ENCODE results near the gene LIN28B. TPM values are rescaled to one million over a fixed set of nuclear protein-coding genes. Genes with fewer than 3 reads are reported as not detected.

The LIN28B gene
- total and polyA plus RNA-seq, 10 donors: not detected

DNA sequence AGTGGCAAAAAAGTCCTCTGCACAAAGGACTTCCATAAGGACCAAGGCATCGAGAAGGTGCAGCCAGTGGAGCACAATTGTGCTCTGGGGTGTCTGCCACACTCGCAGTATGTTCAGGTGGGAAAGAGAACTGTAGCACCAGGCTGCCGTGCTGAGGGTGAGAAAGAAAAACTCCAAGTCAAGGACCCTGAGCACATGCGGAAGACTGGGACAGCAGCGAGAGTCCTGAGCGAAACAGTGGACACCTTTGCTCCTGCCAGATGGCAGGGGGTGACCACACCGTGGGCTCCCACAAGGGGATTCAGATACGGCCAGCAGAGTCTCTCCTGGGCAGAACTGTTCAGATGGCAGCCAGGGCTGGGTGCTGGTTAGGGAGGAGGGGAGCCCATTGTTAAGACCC, 149.4 kb downstream of the LIN28B start:
- intact Hi-C loops (cut with DNase I; ENCODE audit: low total_unique reads): no loop called here
- DNase-seq: no peak
- Histone ChIP-seq H3K9me3 (no peaks in the 10 kb centered on the region), H3K36me3 (no peaks in the 10 kb centered on the region), H3K4me3 (no peak overlapping the region), H3K4me1 (no peaks in the 10 kb centered on the region), H3K27ac (no peak overlapping the region), H3K27me3 (replicated peaks in 1 of 7) (peaks cover 0 to 12% (median 0%) of the 10 kb centered on the region in 7 donors)
- 84 to 95% (median 92%) methylated on average over 8 of the region's 8 CpGs for WGBS, 5 donors
- TF ChIP-seq POLR2AphosphoS5 (IDR thresholded peaks at IDR 0.05): no peak
- no peak for TF ChIP-seq CTCF (IDR thresholded peaks at IDR 0.05 in 8 of 11, conservative IDR thresholded peaks at IDR 0.05 in 3 of 11)
- TF ChIP-seq POLR2A (IDR thresholded peaks at IDR 0.05): no peak

DNA sequence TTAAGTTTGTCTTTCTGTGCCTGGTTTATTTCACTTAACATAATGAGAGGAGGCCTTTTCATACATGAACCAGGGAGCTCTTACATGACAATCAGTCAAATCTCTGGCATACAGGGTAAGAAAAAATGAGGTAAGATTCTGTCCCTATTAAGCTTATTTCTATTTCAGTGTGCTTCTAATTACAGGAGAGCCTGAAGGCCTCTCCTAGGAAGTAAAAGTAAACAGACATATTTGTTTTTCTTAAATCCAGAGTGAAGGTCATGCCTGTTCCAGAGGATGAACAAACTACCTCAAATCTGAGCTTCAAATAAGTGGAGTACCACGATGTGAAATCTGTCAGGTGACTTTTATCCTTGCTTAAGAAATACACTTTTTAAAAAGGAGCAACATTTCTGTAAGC, 150.3 kb downstream of the LIN28B start:
- peaks cover 0 to 12% (median 0%) of the 10 kb centered on the region in 7 donors for H3K27me3 ChIP-seq (replicated peaks in 1 of 7)
- H3K4me3 ChIP-seq: no peak overlapping the region
- H3K36me3 ChIP-seq: no peaks in the 10 kb centered on the region
- no peaks in the 10 kb centered on the region for H3K4me1 ChIP-seq
- intact Hi-C loops (cut with DNase I; ENCODE audit: low total_unique reads): no loop called here
- H3K27ac ChIP-seq: no peak overlapping the region
- TF ChIP-seq POLR2A (IDR thresholded peaks at IDR 0.05) (no peak), POLR2AphosphoS5 (IDR thresholded peaks at IDR 0.05) (no peak), CTCF (IDR thresholded peaks at IDR 0.05 in 8 of 11, conservative IDR thresholded peaks at IDR 0.05 in 3 of 11) (no peak)
- no peak for DNase-seq
- H3K9me3 ChIP-seq: no peaks in the 10 kb centered on the region
- WGBS, 5 donors: 60 to 85% (median 63%) methylated on average over 1 of the region's 1 CpG

GRCh38 chr6:105108631-105109262, 151.8 kb downstream of the LIN28B start:
- Histone ChIP-seq H3K27me3 (replicated peaks in 1 of 7) (peaks cover 0 to 12% (median 0%) of the 10 kb centered on the region in 7 donors), H3K36me3 (no peaks in the 10 kb centered on the region), H3K9me3 (no peaks in the 10 kb centered on the region), H3K4me3 (no peak overlapping the region), H3K27ac (no peak overlapping the region), H3K4me1 (no peaks in the 10 kb centered on the region)
- intact Hi-C loops (cut with DNase I; ENCODE audit: low total_unique reads): no loop called here
- no peak for DNase-seq
- 81 to 96% (median 83%) methylated on average over 7 of the region's 7 CpGs for WGBS, 5 donors
- no peak for TF ChIP-seq POLR2AphosphoS5 (IDR thresholded peaks at IDR 0.05)
- TF ChIP-seq POLR2A (IDR thresholded peaks at IDR 0.05): no peak
- TF ChIP-seq CTCF (IDR thresholded peaks at IDR 0.05 in 8 of 11, conservative IDR thresholded peaks at IDR 0.05 in 3 of 11): no peak

DNA sequence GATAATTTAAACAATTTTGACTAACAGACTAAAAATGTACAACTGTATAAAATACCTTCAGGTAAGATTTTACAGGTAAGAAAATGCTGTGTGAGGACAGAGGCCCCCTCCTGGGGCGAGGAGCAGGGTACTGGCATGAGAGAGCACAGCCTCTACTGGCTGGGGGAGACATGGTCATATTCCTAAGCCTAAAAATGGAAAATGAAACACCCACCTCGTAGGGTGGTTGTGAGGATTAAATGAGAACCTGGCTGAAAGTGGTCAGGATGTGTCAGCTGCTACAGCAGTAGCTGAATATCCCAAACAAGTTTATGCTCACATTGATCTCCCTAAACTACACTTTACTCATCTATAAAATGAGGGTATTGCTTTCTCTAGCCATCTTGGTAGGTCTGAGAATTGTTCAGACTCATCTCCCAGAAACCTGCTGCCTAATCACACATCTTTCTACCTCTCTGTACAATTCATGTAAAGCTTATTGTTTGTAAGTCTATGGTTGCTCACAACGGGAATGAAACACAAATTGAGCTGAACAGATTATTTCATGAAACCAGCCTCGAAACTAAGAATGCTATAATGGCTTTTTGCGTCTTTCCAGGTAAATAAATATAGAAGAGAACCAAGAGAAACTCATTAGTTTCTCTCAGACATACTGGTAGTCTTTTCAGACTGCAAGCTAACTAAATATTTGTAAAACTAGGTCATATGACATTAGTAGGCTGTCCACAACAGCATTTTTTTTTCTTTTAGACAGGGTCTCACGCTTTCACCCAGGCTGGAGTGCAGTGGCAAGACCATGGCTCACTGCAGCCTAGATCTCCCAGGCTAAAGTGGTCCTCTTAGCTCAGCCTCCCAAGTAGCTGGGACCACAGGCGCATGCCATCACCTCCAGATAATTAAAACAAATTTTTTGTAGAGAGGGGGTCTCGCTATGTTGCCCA, 153.3 kb downstream of the LIN28B start:
- no peak for DNase-seq
- TF ChIP-seq POLR2AphosphoS5 (IDR thresholded peaks at IDR 0.05) (no peak), POLR2A (IDR thresholded peaks at IDR 0.05) (no peak), CTCF (IDR thresholded peaks at IDR 0.05 in 8 of 11, conservative IDR thresholded peaks at IDR 0.05 in 3 of 11) (no peak)
- WGBS, 5 donors: 65 to 80% (median 68%) methylated on average over 8 of the region's 8 CpGs
- intact Hi-C loops (cut with DNase I; ENCODE audit: low total_unique reads): no loop called here
- H3K27ac ChIP-seq: no peak overlapping the region
- no peak overlapping the region for H3K4me3 ChIP-seq
- no peaks in the 10 kb centered on the region for H3K4me1 ChIP-seq
- H3K9me3 ChIP-seq: no peaks in the 10 kb centered on the region
- no peaks in the 10 kb centered on the region for H3K36me3 ChIP-seq
- peaks cover 0 to 10% (median 0%) of the 10 kb centered on the region in 7 donors for H3K27me3 ChIP-seq (replicated peaks in 1 of 7)

Measured in spleen (tissue), 11 donors.